ENCODE measurements around the gene COPZ2. TPM values are rescaled to one million over a fixed set of nuclear protein-coding genes. Genes with fewer than 3 reads are reported as not detected.

The COPZ2 gene
- total RNA-seq, 1 experiment from 2014 or later, result 12.3 TPM

GRCh38 chr17:48056879-48057278 lies 19.3 kb upstream of the COPZ2 start:
- DNase-seq (ENCODE audit: extremely low read depth, low read depth), result no peak

- no peak for DNase-seq (ENCODE audit: extremely low read depth, low read depth)
These were observed 18.7 kb upstream of the COPZ2 start for GRCh38 chr17:48056246-48056745.

GRCh38 chr17:48055531-48056245 lies 18.1 kb upstream of the COPZ2 start:
- peak; percentile 97 for DNase-seq (ENCODE audit: extremely low read depth, low read depth)

GRCh38 chr17:48054238-48055185 lies 16.9 kb upstream of the COPZ2 start:
- DNase-seq (ENCODE audit: extremely low read depth, low read depth), result peak; percentile 93

GRCh38 chr17:48053758-48054237 lies 16.2 kb upstream of the COPZ2 start:
- no peak for DNase-seq (ENCODE audit: extremely low read depth, low read depth)

GRCh38 chr17:48052956-48053757 lies 15.6 kb upstream of the COPZ2 start:
- DNase-seq (ENCODE audit: extremely low read depth, low read depth), result no peak

GRCh38 chr17:48051706-48052486 lies 14.3 kb upstream of the COPZ2 start:
- DNase-seq (ENCODE audit: extremely low read depth, low read depth), result no peak

- DNase-seq (ENCODE audit: extremely low read depth, low read depth), result no peak
These were observed 13.7 kb upstream of the COPZ2 start for GRCh38 chr17:48051283-48051682.

GRCh38 chr17:48048384-48049126 lies 11.0 kb upstream of the COPZ2 start:
- DNase-seq (ENCODE audit: extremely low read depth, low read depth), result peak; percentile 94

GRCh38 chr17:48047741-48048383 lies 10.3 kb upstream of the COPZ2 start, which contains the start of gene NFE2L1:
NFE2L1 (plus strand) TSS chr17:48048359; CDS start chr17:48051119, 2,760 bp downstream.
- DNase-seq (ENCODE audit: extremely low read depth, low read depth), result peak; percentile 100

- no peak for DNase-seq (ENCODE audit: extremely low read depth, low read depth)
These were observed 9.6 kb upstream of the COPZ2 start for GRCh38 chr17:48047113-48047740.

GRCh38 chr17:48046296-48046695 lies 8.7 kb upstream of the COPZ2 start:
- DNase-seq (ENCODE audit: extremely low read depth, low read depth), result no peak

- no peak for DNase-seq (ENCODE audit: extremely low read depth, low read depth)
These were observed 7.9 kb upstream of the COPZ2 start for GRCh38 chr17:48045316-48046001.

- no peak for DNase-seq (ENCODE audit: extremely low read depth, low read depth)
These were observed 7.3 kb upstream of the COPZ2 start for GRCh38 chr17:48044851-48045250.

GRCh38 chr17:48043176-48043575 lies 5.6 kb upstream of the COPZ2 start:
- no peak for DNase-seq (ENCODE audit: extremely low read depth, low read depth)

- no peak for DNase-seq (ENCODE audit: extremely low read depth, low read depth)
These were observed 1.1 kb upstream of the COPZ2 start for GRCh38 chr17:48038687-48039086.

GRCh38 chr17:48037838-48038323 lies 284 bp upstream of the COPZ2 start:
- DNase-seq (ENCODE audit: extremely low read depth, low read depth), result no peak
